ENCODE data around the gene RRP36.

The RRP36 gene

GRCh38 chr6:43058531-43058930 is 37.1 kb downstream of the RRP36 start:
- peak overlapping the region; percentile 71 for H2AK5ac ChIP-seq (ENCODE audit: low read length)
- peaks cover 13% of the 10 kb centered on the region for H3K79me2 ChIP-seq (ENCODE audit: control insufficient read depth, insufficient read depth, low read length)
- no peak overlapping the region for H4K8ac ChIP-seq (ENCODE audit: low read depth, low read length)
- peak overlapping the region; percentile 98 for H3K4me2 ChIP-seq (ENCODE audit: low read length)
- DNase-seq, result no peak
- H3K23ac ChIP-seq (ENCODE audit: low read length), result no peak overlapping the region
- H2BK5ac ChIP-seq (ENCODE audit: low read length), result no peak overlapping the region
- H3K4ac ChIP-seq (ENCODE audit: low read depth, low read length), result no peak overlapping the region
- H3K27ac ChIP-seq (ENCODE audit: low read depth, low read length), result no peak overlapping the region
- no peaks in the 10 kb centered on the region for H3K27me3 ChIP-seq (ENCODE audit: insufficient read depth, low read length, poor library complexity)
- peak overlapping the region; percentile 97 for H3K4me3 ChIP-seq (ENCODE audit: low read length)
- H3K36me3 ChIP-seq (ENCODE audit: control insufficient read depth, insufficient read depth, low read length), result no peaks in the 10 kb centered on the region
- H3K18ac ChIP-seq (ENCODE audit: low read length), result no peak overlapping the region
- peak overlapping the region; percentile 92 for H3K9ac ChIP-seq (ENCODE audit: low read length)
- no CpG with 5 or more reads among the region's 1 CpG for WGBS (ENCODE audit: extremely low coverage, insufficient coverage, low lambda C conversion rate)
- H4K5ac ChIP-seq (ENCODE audit: low read length), result no peak overlapping the region
- peaks cover 17% of the 10 kb centered on the region for H3K79me1 ChIP-seq (ENCODE audit: low read length)
- H3K56ac ChIP-seq (ENCODE audit: low read length), result peak overlapping the region; percentile 95
- no peak overlapping the region for H2BK15ac ChIP-seq (replicated peaks; ENCODE audit: low read depth)
- H2BK120ac ChIP-seq (ENCODE audit: low read depth, low read length), result no peak overlapping the region
- H3K4me1 ChIP-seq (ENCODE audit: control insufficient read depth, low read depth, low read length), result peaks cover 6% of the 10 kb centered on the region

- Histone ChIP-seq H3K4ac (ENCODE audit: low read depth, low read length) (peak within 1 kb of the TSS; percentile 88), H2BK15ac (replicated peaks; ENCODE audit: low read depth) (no peak within 1 kb of the TSS), H2AK5ac (ENCODE audit: low read length) (peak within 1 kb of the TSS; percentile 90), H3K36me3 (ENCODE audit: control insufficient read depth, insufficient read depth, low read length) (no peaks in the 10 kb centered on the region), H3K27me3 (ENCODE audit: insufficient read depth, low read length, poor library complexity) (no peaks in the 10 kb centered on the region), H3K9ac (ENCODE audit: low read length) (peak within 1 kb of the TSS; percentile 92), H3K79me1 (ENCODE audit: low read length) (peaks cover 17% of the 10 kb centered on the region), H4K8ac (ENCODE audit: low read depth, low read length) (no peak within 1 kb of the TSS), H3K4me1 (ENCODE audit: control insufficient read depth, low read depth, low read length) (peaks cover 6% of the 10 kb centered on the region), H4K5ac (ENCODE audit: low read length) (peak within 1 kb of the TSS; percentile 12), H2BK120ac (ENCODE audit: low read depth, low read length) (no peak within 1 kb of the TSS), H3K4me2 (ENCODE audit: low read length) (peak within 1 kb of the TSS; percentile 98), H3K4me3 (ENCODE audit: low read length) (peak within 1 kb of the TSS; percentile 97), H3K18ac (ENCODE audit: low read length) (peak within 1 kb of the TSS; percentile 88), H2BK5ac (ENCODE audit: low read length) (peak within 1 kb of the TSS; percentile 90), H3K27ac (ENCODE audit: low read depth, low read length) (peak within 1 kb of the TSS; percentile 60), H3K79me2 (ENCODE audit: control insufficient read depth, insufficient read depth, low read length) (peaks cover 13% of the 10 kb centered on the region), H3K23ac (ENCODE audit: low read length) (no peak within 1 kb of the TSS), H3K56ac (ENCODE audit: low read length) (peak within 1 kb of the TSS; percentile 95)
- peak; percentile 100 for DNase-seq
- no CpG with 5 or more reads among the region's 64 CpGs for WGBS (ENCODE audit: extremely low coverage, insufficient coverage, low lambda C conversion rate)
Observed at GRCh38 chr6:43059168-43060033, 38.0 kb downstream of the RRP36 start, which contains the start of the genes KLC4 and MRPL2. Gene KLC4 (plus strand): TSS chr6:43059631. CDS start chr6:43061336, 1,705 bp downstream. Gene MRPL2 (minus strand): TSS chr6:43059434. CDS start chr6:43059381, 53 bp downstream.

GRCh38 chr6:43060034-43060754 is 38.8 kb downstream of the RRP36 start:
- H3K79me1 ChIP-seq (ENCODE audit: low read length), result peaks cover 17% of the 10 kb centered on the region
- DNase-seq, result peak; percentile 79
- H2BK15ac ChIP-seq (replicated peaks; ENCODE audit: low read depth), result no peak overlapping the region
- H3K23ac ChIP-seq (ENCODE audit: low read length), result no peak overlapping the region
- no peak overlapping the region for H2AK5ac ChIP-seq (ENCODE audit: low read length)
- H3K4me2 ChIP-seq (ENCODE audit: low read length), result peak overlapping the region; percentile 33
- no peak overlapping the region for H4K5ac ChIP-seq (ENCODE audit: low read length)
- H4K8ac ChIP-seq (ENCODE audit: low read depth, low read length), result no peak overlapping the region
- no CpG with 5 or more reads among the region's 15 CpGs for whole genome bisulfite sequencing (ENCODE audit: extremely low coverage, insufficient coverage, low lambda C conversion rate)
- no peaks in the 10 kb centered on the region for H3K36me3 ChIP-seq (ENCODE audit: control insufficient read depth, insufficient read depth, low read length)
- H3K4me1 ChIP-seq (ENCODE audit: control insufficient read depth, low read depth, low read length), result peaks cover 6% of the 10 kb centered on the region
- H3K56ac ChIP-seq (ENCODE audit: low read length), result peak overlapping the region; percentile 95
- no peaks in the 10 kb centered on the region for H3K27me3 ChIP-seq (ENCODE audit: insufficient read depth, low read length, poor library complexity)
- H2BK120ac ChIP-seq (ENCODE audit: low read depth, low read length), result no peak overlapping the region
- peak overlapping the region; percentile 78 for H3K9ac ChIP-seq (ENCODE audit: low read length)
- H3K4me3 ChIP-seq (ENCODE audit: low read length), result peak overlapping the region; percentile 89
- H3K4ac ChIP-seq (ENCODE audit: low read depth, low read length), result no peak overlapping the region
- H3K18ac ChIP-seq (ENCODE audit: low read length), result no peak overlapping the region
- peak overlapping the region; percentile 45 for H3K27ac ChIP-seq (ENCODE audit: low read depth, low read length)
- peaks cover 13% of the 10 kb centered on the region for H3K79me2 ChIP-seq (ENCODE audit: control insufficient read depth, insufficient read depth, low read length)
- no peak overlapping the region for H2BK5ac ChIP-seq (ENCODE audit: low read length)

GRCh38 chr6:43060755-43061633 is 39.6 kb downstream of the RRP36 start:
- Histone ChIP-seq H2BK120ac (ENCODE audit: low read depth, low read length) (no peak overlapping the region), H3K9ac (ENCODE audit: low read length) (peak overlapping the region; percentile 78), H3K36me3 (ENCODE audit: control insufficient read depth, insufficient read depth, low read length) (no peaks in the 10 kb centered on the region), H3K18ac (ENCODE audit: low read length) (no peak overlapping the region), H2BK15ac (replicated peaks; ENCODE audit: low read depth) (no peak overlapping the region), H3K79me1 (ENCODE audit: low read length) (peaks cover 17% of the 10 kb centered on the region), H3K79me2 (ENCODE audit: control insufficient read depth, insufficient read depth, low read length) (peaks cover 13% of the 10 kb centered on the region), H4K8ac (ENCODE audit: low read depth, low read length) (no peak overlapping the region), H3K4me3 (ENCODE audit: low read length) (no peak overlapping the region), H3K4me2 (ENCODE audit: low read length) (peak overlapping the region; percentile 8), H3K4me1 (ENCODE audit: control insufficient read depth, low read depth, low read length) (peaks cover 6% of the 10 kb centered on the region), H3K23ac (ENCODE audit: low read length) (no peak overlapping the region), H3K27me3 (ENCODE audit: insufficient read depth, low read length, poor library complexity) (no peaks in the 10 kb centered on the region), H4K5ac (ENCODE audit: low read length) (no peak overlapping the region), H2BK5ac (ENCODE audit: low read length) (no peak overlapping the region), H2AK5ac (ENCODE audit: low read length) (no peak overlapping the region), H3K56ac (ENCODE audit: low read length) (peak overlapping the region; percentile 95), H3K27ac (ENCODE audit: low read depth, low read length) (no peak overlapping the region), H3K4ac (ENCODE audit: low read depth, low read length) (no peak overlapping the region)
- DNase-seq, result no peak
- no CpG with 5 or more reads among the region's 12 CpGs for WGBS (ENCODE audit: extremely low coverage, insufficient coverage, low lambda C conversion rate)

- Histone ChIP-seq H2BK5ac (ENCODE audit: low read length) (no peak overlapping the region), H4K8ac (ENCODE audit: low read depth, low read length) (no peak overlapping the region), H3K4me2 (ENCODE audit: low read length) (no peak overlapping the region), H3K23ac (ENCODE audit: low read length) (no peak overlapping the region), H3K27me3 (ENCODE audit: insufficient read depth, low read length, poor library complexity) (no peaks in the 10 kb centered on the region), H3K27ac (ENCODE audit: low read depth, low read length) (no peak overlapping the region), H2BK15ac (replicated peaks; ENCODE audit: low read depth) (no peak overlapping the region), H3K36me3 (ENCODE audit: control insufficient read depth, insufficient read depth, low read length) (no peaks in the 10 kb centered on the region), H4K5ac (ENCODE audit: low read length) (no peak overlapping the region), H3K79me2 (ENCODE audit: control insufficient read depth, insufficient read depth, low read length) (peaks cover 13% of the 10 kb centered on the region), H3K18ac (ENCODE audit: low read length) (no peak overlapping the region), H3K4me3 (ENCODE audit: low read length) (no peak overlapping the region), H3K56ac (ENCODE audit: low read length) (no peak overlapping the region), H3K79me1 (ENCODE audit: low read length) (peaks cover 17% of the 10 kb centered on the region), H2AK5ac (ENCODE audit: low read length) (no peak overlapping the region), H3K4me1 (ENCODE audit: control insufficient read depth, low read depth, low read length) (peaks cover 6% of the 10 kb centered on the region), H3K4ac (ENCODE audit: low read depth, low read length) (no peak overlapping the region), H3K9ac (ENCODE audit: low read length) (no peak overlapping the region), H2BK120ac (ENCODE audit: low read depth, low read length) (no peak overlapping the region)
- no peak for DNase-seq
- no CpG with 5 or more reads among the region's 2 CpGs for WGBS (ENCODE audit: extremely low coverage, insufficient coverage, low lambda C conversion rate)
Observed at GRCh38 chr6:43061861-43062260, 40.4 kb downstream of the RRP36 start.
